GM19452 (cell line): ENCODE measurements around the gene TBX2.

Source experiments
- ATAC-seq: cut with Tn5 transposase; IDR thresholded peaks from one replicate; pipeline ENCODE4 v1.9.1; 2021; ENCODE audit not compliant: unreplicated experiment

Gene TBX2

GRCh38 chr17:61401389-61402072, 1.9 kb downstream of the TBX2 start:
- ATAC-seq, result no peak

GRCh38 chr17:61402073-61402541, 2.5 kb downstream of the TBX2 start:
- no peak for ATAC-seq

DNA sequence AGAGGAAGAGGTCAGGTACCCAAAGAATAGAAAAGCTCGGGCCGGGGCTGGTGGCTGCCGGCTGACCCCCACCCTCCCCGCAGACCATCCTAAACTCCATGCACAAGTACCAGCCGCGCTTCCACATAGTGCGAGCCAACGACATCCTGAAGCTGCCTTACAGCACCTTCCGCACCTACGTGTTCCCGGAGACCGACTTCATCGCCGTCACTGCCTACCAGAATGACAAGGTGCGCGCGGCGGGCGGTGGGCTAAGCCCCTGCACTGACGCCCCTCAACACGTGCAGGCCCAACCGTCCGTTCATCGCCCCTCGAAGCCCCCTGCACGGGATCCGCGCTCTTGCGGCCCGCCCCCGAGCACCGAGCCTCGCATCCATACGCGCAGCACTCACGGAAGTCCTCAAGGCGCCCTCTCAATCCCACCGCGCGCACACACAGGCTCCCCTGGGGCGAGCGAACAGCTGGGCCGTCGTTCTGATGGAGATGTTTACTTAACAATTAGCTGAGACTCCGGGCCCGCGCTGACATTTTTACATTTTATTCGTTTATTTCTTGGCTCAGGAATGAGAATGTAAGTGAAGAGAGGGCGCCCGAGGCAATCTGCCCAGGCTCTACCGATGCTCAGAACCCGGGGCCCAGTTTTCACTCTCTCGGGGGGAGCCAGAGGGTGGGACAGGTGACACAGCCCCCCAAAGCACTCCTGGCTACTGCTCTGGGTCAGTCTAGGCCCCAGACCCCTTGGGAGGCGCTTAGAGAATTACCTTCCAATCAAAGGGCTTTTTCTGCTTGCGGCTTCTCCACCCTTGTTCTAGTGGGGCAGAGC, 3.5 kb downstream of the TBX2 start:
- no peak for ATAC-seq

DNA sequence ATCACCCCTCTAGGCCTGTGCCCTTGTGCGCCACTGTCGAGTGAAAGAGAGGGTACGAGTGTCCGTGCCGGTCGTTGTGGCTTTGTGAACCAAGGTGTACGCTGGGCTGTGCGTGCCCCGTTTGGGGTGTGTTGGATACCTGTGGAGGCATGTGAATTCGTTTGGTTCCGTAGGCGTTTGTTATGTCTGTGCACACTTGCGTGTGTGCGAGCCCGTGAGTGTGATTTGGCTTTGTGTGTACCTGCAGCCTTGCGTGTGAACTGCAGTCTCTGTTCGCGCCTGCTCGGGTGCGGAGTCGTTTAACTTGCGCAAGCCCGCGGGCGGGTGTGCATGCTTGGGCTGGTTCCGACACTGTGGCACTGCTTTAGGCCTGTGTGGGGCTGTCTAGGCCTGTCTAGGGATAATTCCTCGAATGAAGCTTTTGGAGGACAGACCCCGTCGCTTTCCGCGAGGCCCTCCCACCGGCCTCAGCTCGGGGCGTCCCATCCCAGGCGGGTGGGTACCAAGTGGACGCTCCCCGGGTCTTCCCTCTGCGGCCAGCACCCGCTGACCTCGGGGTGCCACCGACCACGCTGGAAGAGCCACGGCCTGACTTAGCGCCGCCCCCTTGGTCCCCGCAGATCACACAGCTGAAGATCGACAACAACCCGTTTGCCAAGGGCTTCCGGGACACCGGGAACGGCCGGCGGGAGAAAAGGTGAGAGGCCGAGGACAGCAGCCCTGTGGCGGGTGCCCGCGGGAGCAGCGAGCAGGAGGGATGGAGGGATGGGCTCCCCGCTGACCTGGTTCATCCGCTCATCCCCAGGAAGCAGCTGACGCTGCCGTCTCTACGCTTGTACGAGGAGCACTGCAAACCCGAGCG, 4.4 kb downstream of the TBX2 start:
- no peak for ATAC-seq

DNA sequence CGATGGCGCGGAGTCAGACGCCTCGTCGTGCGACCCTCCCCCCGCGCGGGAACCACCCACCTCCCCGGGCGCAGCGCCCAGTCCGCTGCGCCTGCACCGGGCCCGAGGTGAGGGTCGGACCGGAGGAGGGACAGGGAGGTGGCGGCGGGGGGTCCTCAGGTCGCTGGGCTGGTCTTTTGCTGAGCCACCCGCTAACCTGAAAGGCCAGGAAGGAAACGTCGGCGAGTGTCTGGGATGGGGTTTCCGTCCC, 4.9 kb downstream of the TBX2 start:
- no peak for ATAC-seq

DNA sequence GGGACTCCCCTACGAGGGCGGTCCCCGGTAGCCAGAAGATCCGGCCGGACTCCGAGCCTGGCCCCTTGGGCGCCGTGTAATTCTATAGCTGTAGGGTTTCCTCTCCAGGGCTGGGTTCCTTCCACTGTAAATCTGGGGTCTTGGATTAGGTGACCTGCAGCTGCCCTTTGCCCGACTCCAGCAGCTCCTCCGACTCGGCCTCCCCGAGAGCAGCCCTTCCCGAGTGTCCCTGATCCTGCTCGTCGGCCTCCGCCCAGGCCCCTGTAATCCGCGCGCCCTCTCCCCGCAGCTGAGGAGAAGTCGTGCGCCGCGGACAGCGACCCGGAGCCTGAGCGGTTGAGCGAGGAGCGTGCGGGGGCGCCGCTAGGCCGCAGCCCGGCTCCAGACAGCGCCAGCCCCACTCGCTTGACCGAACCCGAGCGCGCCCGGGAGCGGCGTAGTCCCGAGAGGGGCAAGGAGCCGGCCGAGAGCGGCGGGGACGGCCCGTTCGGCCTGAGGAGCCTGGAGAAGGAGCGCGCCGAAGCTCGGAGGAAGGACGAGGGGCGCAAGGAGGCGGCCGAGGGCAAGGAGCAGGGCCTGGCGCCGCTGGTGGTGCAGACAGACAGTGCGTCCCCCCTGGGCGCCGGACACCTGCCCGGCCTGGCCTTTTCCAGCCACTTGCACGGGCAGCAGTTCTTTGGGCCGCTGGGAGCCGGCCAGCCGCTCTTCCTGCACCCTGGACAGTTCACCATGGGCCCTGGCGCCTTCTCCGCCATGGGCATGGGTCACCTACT, 5.5 kb downstream of the TBX2 start:
- no peak for ATAC-seq

- no peak for ATAC-seq
Observed at GRCh38 chr17:61405686-61406536, 6.3 kb downstream of the TBX2 start.

DNA sequence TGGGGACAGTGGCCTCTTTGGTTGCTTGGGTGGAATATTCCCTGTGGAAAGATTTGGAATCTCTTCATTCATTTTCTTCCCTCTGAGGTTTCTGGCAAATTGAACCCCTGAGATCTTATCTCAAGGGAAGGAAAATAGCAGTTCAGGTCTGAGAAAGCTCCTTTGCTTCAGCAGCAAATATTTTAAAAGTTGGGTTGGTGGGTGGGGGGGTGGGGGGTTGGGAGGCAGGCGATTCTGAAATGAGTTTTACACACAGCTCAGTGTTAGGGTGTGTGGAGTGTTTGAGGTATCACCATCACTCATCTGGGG, 6.8 kb downstream of the TBX2 start:
- ATAC-seq, result no peak

GRCh38 chr17:61406971-61407911, 7.6 kb downstream of the TBX2 start:
- no peak for ATAC-seq

DNA sequence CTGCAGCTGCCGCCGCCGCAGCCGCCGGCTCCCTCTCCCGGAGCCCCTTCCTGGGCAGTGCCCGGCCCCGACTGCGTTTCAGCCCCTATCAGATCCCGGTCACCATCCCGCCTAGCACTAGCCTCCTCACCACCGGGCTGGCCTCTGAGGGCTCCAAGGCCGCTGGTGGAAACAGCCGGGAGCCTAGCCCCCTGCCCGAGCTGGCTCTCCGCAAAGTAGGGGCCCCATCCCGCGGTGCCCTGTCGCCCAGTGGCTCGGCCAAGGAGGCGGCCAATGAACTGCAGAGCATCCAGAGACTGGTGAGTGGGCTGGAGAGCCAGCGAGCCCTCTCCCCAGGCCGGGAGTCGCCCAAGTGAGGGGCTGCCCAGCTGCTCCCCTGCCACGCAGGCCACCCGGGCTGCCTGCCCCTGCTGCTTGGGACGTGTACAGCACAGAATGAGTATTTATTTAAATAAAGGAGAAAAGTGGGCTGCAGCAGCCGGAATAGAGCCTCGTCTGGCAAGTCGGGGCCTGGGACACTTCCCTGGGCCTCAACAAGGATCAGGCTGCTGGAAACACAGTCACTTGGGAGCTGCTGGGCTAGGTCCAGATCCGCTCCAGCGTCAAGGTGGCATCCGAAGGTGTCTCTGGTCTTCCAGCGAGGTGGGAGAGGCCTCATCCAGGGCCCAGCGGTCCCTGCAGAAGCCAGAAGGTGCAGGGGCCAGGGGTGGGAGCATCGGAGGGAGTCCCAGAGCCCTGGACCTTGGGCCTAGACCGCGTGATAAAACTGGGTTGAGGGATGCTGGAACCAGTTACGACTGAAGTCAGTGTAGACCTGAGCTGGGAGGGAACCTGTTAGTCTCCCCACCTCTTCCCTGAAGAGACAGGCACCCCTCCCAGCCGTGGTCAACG, 8.8 kb downstream of the TBX2 start:
- ATAC-seq, result no peak

GRCh38 chr17:61409301-61410112, 9.9 kb downstream of the TBX2 start:
- ATAC-seq, result no peak

- no peak for ATAC-seq
Observed at GRCh38 chr17:61410141-61411010, 10.7 kb downstream of the TBX2 start.

- no peak for ATAC-seq
Observed at GRCh38 chr17:61411011-61411260, 11.3 kb downstream of the TBX2 start.

- ATAC-seq, result no peak
Observed at GRCh38 chr17:61411261-61412142, 11.9 kb downstream of the TBX2 start.

DNA sequence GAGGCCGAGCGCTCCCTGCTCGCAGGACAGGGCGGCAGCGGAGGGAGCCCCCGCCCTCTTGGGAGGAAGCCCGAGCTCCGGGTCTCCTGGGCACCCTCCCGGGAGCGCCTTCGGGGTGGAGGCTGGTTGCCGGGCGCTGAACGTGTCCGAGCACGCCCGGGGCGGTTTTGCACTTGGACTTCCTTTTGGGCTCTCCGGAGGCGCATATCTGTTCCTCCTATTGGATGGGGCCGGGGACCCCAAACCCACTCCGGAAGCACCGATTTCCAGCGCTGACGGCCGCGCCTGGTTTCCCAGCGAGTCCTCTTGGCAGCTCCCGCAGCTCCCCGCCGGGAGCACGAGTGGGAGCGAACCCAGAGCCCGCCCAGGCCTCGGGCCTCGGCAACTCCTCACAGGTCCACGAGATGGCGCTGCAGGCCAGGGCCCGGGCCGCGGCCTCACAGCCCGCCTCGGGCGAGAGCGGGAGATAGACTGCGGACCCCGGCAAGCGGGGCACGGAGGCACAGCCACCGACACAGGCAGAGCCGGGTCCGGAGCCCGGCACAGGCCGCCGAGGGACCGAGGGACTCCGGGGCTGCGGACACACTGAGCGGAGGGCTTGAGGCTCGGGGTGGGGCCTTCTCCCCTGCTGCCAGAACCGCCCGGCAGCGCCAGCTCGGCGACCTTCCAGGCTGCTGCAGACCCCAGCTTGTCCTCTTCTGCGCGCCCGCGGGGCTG, 12.7 kb downstream of the TBX2 start:
- peak; percentile 75 for ATAC-seq
